HL-60 (cell line): ENCODE results near the gene AS3MT.

Experiments used
- POLR2AphosphoS5 ChIP-seq: IDR thresholded peaks from 2 replicates; pipeline ENCODE4 v1.6.1; 2012; ENCODE audit warnings: low read depth
- REST ChIP-seq: IDR thresholded peaks from 2 replicates; pipeline ENCODE4 v1.6.1; 2012; ENCODE audit warnings: low read depth; ENCODE audit not compliant: insufficient replicate concordance
- TF ChIP-seq, protein P1 (sequence below): IDR thresholded peaks from one replicate; pipeline ENCODE4 v1.5.1; 2011; ENCODE audit warnings: low read length, control low read depth, inconsistent platforms; ENCODE audit not compliant: insufficient read depth

DNA sequence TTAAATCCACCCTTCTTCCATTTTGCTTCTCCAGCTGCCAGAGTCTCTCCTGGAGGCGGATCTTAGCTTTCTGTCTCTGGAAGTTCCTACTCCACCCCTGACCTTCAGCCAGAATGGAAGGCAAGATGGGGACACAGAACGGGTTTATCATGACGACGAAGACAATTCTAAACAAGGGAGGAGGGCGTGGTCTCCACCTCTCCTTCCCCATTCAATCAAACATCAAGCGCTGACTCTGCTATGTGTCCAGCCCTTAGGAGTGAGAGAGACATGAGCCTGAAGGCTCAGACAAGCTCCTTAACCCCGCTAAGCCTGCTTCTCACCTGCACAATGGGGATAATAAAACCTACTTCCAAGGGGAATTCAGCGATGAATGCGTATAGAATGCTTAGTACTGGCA is 35.1 kb upstream of the AS3MT start:
- TF ChIP-seq, protein P1, sequence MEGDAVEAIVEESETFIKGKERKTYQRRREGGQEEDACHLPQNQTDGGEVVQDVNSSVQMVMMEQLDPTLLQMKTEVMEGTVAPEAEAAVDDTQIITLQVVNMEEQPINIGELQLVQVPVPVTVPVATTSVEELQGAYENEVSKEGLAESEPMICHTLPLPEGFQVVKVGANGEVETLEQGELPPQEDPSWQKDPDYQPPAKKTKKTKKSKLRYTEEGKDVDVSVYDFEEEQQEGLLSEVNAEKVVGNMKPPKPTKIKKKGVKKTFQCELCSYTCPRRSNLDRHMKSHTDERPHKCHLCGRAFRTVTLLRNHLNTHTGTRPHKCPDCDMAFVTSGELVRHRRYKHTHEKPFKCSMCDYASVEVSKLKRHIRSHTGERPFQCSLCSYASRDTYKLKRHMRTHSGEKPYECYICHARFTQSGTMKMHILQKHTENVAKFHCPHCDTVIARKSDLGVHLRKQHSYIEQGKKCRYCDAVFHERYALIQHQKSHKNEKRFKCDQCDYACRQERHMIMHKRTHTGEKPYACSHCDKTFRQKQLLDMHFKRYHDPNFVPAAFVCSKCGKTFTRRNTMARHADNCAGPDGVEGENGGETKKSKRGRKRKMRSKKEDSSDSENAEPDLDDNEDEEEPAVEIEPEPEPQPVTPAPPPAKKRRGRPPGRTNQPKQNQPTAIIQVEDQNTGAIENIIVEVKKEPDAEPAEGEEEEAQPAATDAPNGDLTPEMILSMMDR, result no peak
- TF ChIP-seq POLR2AphosphoS5 (no peak), REST (no peak)
